DMS79 (cell line): ENCODE measurements around the gene LYPD1.

Experiments used
- DNase-seq: peaks from one replicate; lab custom pipeline; 2025; lab: John Stamatoyannopoulos, UW

LYPD1 gene

GRCh38 chr2:132668189-132668823 lies 1.7 kb downstream of the LYPD1 start:
- DNase-seq = peak; percentile 35

GRCh38 chr2:132667706-132668105 lies 2.3 kb downstream of the LYPD1 start:
- DNase-seq = no peak

- no peak for DNase-seq
These were observed 4.4 kb downstream of the LYPD1 start for GRCh38 chr2:132665401-132666140.

- no peak for DNase-seq
These were observed 5.9 kb downstream of the LYPD1 start for GRCh38 chr2:132664096-132664495.

GRCh38 chr2:132662732-132663131 lies 7.3 kb downstream of the LYPD1 start:
- DNase-seq = no peak

GRCh38 chr2:132659331-132659730 lies 10.7 kb downstream of the LYPD1 start:
- DNase-seq = no peak

- no peak for DNase-seq
These were observed 13.6 kb downstream of the LYPD1 start for GRCh38 chr2:132656266-132656975.

GRCh38 chr2:132654968-132655367 lies 15.0 kb downstream of the LYPD1 start:
- DNase-seq = no peak

GRCh38 chr2:132654335-132654734 lies 15.7 kb downstream of the LYPD1 start:
- DNase-seq = no peak

GRCh38 chr2:132652474-132652873 lies 17.5 kb downstream of the LYPD1 start:
- DNase-seq = no peak

- DNase-seq = no peak
These were observed 18.6 kb downstream of the LYPD1 start for GRCh38 chr2:132651115-132652045.

GRCh38 chr2:132646540-132647108 lies 23.4 kb downstream of the LYPD1 start:
- no peak for DNase-seq

GRCh38 chr2:132645722-132646539 lies 24.1 kb downstream of the LYPD1 start:
- peak; percentile 63 for DNase-seq

GRCh38 chr2:132645176-132645575 lies 24.8 kb downstream of the LYPD1 start:
- peak; percentile 84 for DNase-seq

GRCh38 chr2:132642415-132642814 lies 27.6 kb downstream of the LYPD1 start:
- no peak for DNase-seq

GRCh38 chr2:132641819-132642218 lies 28.2 kb downstream of the LYPD1 start:
- DNase-seq = no peak

- peak; percentile 11 for DNase-seq
These were observed 29.9 kb downstream of the LYPD1 start for GRCh38 chr2:132640116-132640515.

- DNase-seq = no peak
These were observed 31.5 kb downstream of the LYPD1 start for GRCh38 chr2:132638313-132639040.

GRCh38 chr2:132636346-132636745 lies 33.7 kb downstream of the LYPD1 start:
- DNase-seq = no peak

- no peak for DNase-seq
These were observed 36.4 kb downstream of the LYPD1 start for GRCh38 chr2:132633635-132634034.
